HTERT RPE-1 (cell line): ENCODE data around the gene CMIP.

Source experiments
- in situ Hi-C: fragments of 300-500 bp; cut with MboI; formaldehyde crosslinking; loops from 4 replicates; pipeline ENCODE4 v1.14.3; 2020; ENCODE audit warnings: low sequenced_read_pairs

Gene CMIP

GRCh38 chr16:81458827-81459598 lies 14.4 kb downstream of the CMIP start:
- in situ Hi-C loops, result no loop called here

GRCh38 chr16:81460075-81460474 lies 15.5 kb downstream of the CMIP start:
- in situ Hi-C loops, result no loop called here

- in situ Hi-C loops, result no loop called here
Measured at GRCh38 chr16:81461243-81461642, 16.6 kb downstream of the CMIP start.

- in situ Hi-C loops, result no loop called here
Measured at GRCh38 chr16:81461766-81462165, 17.2 kb downstream of the CMIP start.

- in situ Hi-C loops, result no loop called here
Measured at GRCh38 chr16:81462683-81463082, 18.1 kb downstream of the CMIP start.

- in situ Hi-C loops, result no loop called here
Measured at GRCh38 chr16:81463296-81463890, 18.8 kb downstream of the CMIP start.

GRCh38 chr16:81464279-81464678 lies 19.7 kb downstream of the CMIP start:
- in situ Hi-C loops, result no loop called here

DNA sequence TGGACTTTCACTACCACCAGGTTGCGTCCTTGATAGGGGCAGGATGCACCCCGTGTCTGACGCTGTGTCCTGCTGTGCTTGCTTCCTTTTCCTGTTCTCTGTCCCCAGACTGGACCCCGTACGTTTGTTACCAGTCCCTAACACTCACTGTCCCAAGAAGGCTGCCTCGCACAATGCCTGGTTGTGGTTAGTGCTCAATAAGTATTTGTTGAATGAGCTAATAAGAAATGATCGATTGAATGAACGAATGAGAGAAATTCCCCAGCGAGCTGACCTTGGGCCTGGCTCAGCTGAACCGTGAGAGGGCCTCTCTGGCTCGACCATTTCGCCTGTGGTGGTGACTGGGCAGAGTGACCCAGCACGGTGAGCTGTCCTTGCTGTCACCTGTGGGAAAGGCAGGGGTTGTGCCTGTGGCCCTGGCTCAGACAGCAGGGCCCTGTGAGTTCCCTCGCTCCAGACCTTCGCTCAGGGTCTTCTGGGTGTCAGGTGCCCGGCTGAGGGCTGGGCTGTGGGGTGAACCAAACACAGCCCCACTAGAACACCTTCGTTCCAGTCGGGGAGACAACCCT lies 20.9 kb downstream of the CMIP start:
- in situ Hi-C loops, result no loop called here

GRCh38 chr16:81466356-81466980 lies 21.9 kb downstream of the CMIP start:
- in situ Hi-C loops, result no loop called here

DNA sequence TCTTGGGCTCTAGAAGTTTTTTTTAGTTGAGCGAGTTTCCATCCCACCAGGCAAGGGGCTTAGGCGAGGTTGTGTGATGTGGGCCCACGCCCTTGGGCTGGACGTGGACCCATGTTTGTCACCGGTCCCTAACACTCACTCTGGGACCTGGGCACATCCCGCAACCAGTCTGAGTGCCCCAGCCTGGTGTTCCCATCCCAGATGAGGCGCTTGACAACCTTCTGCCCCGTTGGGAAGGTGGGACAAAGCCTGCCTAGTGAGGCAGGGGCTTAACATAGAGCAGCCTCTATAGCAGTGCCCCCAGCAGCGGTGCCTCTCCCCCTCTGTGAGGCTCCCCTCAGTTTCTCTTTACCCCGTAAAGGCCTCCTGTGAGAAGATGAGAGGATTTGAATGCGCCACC lies 22.5 kb downstream of the CMIP start:
- in situ Hi-C loops, result no loop called here

DNA sequence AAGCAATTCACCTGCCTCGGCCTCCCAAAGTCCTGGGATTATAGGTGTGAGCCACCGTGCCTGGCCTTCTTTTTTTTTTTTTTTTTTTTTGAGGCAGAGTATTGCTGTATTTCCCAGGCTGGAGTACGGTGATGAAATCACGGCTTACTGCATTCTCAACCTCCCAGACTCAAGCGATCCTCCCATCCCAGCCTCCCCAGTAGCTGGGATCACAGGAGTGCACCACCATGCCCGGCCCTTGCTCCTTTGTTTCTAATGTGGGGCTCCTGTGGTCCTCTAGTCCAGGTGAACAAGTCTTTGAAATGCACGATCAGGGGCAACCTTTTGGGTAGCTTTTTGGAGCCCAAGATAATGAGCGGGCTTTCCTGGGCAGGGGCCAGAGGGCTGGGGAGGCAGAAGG lies 23.2 kb downstream of the CMIP start:
- in situ Hi-C loops, result no loop called here

- in situ Hi-C loops, result no loop called here
Measured at GRCh38 chr16:81468269-81468902, 23.8 kb downstream of the CMIP start.

DNA sequence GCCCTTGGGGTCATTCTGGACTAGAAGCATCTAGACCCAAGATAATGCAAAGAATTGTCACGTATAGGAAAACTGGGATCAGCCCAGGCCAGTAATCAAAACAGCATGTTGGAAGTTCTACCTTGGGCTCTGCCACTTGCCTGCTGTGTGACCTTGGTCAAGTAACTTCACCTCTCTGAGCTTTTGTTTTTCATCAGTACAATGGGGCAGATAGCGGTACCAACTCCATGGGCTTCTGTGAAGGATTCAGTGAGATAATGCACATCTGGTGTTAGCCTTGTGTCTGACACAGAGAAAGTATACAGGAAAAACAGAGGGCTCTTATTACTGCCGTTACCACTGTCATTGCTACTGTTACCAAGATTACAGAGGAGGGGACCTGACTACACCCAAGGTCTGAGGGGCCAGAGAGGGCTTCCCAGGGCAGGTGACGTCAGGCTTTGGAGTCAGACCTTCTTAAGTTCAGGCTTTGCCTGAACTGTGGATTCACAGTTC lies 24.6 kb downstream of the CMIP start:
- in situ Hi-C loops, result no loop called here

DNA sequence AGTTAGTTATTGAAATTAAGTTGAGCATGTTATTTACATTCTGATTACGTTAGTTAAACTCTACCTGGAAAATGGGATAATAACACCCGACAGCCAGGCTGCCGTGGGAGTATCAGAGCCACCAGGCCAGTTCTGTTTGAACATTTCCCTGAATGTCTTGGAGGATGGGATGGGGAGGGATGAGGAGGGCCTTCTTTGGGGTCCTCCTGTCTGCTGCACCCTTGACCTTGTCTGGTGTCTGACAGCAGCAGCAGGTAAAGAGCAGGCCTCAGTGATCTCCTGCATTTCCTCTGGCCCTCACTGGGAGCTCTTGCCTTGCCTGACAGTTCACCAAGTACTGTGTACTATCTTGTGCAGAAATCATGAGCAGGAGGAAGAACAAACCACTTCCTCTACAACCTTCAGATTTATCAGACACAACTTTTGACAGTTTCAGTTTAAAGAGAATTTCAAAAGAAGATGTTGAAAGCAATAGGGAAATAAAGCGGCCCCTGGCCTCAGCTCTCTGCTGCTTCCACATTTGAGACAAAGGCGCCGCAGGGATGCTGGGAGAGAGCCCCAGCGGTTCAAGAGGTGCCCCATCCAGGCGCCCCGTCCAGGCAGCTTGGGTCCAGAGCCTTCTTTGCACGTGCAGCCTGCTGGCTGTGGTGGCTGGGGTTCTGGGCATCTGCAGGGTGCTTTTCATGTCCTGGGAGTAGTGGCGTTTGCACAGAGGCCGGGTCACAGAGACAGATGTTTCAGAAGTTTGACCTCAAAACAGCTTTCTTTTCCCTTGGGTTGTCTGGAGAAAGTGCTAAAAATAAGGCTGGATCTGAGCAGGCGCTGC lies 25.3 kb downstream of the CMIP start:
- in situ Hi-C loops, result no loop called here

DNA sequence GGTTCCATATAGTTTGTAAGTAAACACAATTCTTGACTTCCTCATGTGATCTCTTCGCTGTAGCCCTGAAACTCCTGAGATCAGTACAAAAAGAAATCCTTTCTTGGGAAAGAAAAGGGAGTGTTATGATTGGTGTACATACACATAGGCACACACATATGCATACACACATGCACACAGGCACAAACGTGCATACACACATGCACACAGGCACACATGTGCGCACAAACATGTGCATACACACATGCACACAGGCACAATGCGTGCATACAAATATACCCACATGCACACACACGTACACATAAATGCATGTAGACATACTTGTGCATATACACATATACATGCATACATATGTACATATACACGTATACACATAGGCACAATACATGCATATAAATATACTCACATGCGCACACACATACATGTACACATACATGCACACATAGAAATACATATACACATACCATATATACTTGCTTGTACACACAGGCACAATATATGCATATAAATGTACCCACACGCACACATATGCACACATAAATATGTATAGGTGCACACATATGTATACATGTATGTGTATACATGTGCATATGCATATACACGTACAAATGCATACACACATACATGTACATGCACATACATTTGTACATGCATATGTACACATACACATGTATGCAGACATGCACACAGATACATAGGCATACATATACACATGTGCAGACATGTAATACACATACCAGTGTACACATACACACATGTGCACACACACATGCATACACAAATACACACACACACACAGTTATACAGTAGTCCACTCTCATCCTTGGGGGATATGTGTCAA lies 26.4 kb downstream of the CMIP start:
- in situ Hi-C loops, result no loop called here

DNA sequence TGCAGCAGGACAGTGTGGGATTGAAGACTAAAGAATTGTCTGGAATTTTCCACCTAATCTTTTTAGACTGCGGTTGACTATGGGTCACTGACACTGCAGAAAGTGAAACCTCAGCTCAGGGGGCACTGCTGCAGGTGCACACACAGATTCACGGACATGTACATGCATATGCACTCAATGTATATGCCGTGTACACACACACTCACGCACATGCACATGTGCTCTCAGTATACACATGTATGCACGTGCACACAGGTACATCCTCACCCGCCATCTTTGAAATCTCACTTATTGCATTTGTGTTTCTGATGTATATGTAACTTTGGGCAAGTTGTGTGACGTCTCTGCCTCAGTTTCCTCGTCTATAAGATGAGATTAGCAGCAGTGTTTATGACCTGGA lies 27.3 kb downstream of the CMIP start:
- in situ Hi-C loops, result no loop called here

DNA sequence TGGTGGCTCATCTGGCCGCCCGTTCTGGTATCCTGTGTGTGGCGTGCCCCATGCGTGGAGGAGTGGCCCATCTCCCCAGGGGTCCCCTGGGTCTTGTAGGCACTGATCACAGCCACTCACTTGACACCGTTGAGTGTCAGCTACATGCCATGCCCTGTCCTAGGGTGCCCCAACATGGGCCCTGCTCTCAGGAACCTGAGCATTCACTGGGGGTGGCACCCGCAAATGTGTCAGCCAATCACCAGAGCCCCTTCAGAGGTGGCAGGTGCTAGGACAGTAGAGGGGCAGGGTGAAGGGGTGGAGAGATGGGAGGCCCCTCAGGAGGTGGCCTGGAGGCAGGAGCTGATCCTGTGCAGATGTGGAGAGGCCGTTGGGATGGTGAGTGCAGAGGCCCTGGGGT lies 27.8 kb downstream of the CMIP start:
- in situ Hi-C loops, result no loop called here

DNA sequence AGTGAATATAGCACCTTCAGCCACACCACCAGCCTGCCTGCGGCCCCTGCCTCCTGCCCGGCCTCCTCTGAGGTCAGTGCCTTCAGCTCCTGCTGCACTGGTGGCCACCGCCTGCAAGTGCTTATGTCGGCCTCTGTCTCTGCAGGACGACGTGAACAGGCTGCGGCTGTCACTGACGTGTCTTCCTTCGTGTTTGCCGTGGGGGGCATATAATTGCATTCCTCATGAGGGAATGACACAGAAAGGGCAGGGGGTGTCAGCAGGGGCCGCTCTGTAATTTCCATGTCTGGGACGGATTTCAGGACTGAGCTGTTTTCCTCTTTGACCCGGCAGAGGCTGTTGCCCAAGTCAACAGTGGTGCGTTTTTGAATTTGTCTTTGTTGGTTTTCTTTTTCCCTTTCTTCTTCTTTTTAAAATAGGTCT lies 28.5 kb downstream of the CMIP start:
- in situ Hi-C loops, result no loop called here

DNA sequence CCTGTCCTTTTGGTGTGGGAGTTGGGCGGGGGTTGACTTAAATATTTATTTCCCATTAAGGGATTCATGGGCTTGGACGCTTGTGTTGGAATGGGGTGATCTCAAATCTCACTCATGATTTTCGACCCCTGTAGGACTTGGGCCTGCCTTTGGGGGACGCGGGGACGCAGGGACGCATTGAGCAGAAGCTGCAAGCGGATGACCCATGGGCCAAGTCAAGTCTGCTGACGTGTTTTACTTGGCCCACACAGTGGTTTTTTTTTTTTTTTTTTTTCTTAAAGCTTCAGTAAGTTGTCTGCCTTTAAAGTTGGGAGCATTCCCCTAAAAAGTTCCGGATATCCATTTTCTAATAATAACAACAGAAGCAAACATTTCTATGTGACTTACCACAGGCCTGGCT lies 28.9 kb downstream of the CMIP start:
- in situ Hi-C loops, result no loop called here
